Esophagus (tissue), 2 donors: ENCODE results near the gene POLR1G. TPM values are rescaled to one million over a fixed set of nuclear protein-coding genes. Genes with fewer than 3 reads are reported as not detected.
A peak's percentile ranks its signal among the peaks of the same experiment; 100 is the strongest.

ENCODE experiments used
- H3K27ac ChIP-seq, 2 donors: one replicate each; pipeline ENCODE4 v1.5.1; 2013; ENCODE audit warnings: low read depth in 2 of 2, mild to moderate bottlenecking in 2 of 2, inconsistent platforms in 1 of 2, low read length in 1 of 2, moderate library complexity in 1 of 2
- H3K27me3 ChIP-seq, 2 donors: one replicate each; pipeline ENCODE4 v1.6.1; 2013; ENCODE audit warnings: low read length in 2 of 2, control low read depth in 1 of 2, mild to moderate bottlenecking in 1 of 2; ENCODE audit not compliant: insufficient read depth in 2 of 2, control insufficient read depth in 1 of 2
- H3K36me3 ChIP-seq, 2 donors: one replicate each; pipeline ENCODE4 v1.6.1; 2013; ENCODE audit warnings: low read length in 1 of 2; ENCODE audit not compliant: control insufficient read depth in 2 of 2, insufficient read depth in 2 of 2
- H3K4me1 ChIP-seq, 2 donors: one replicate each; pipeline ENCODE4 v1.6.1; 2013; ENCODE audit warnings: low read length in 1 of 2; ENCODE audit not compliant: control insufficient read depth in 2 of 2, insufficient read depth in 2 of 2
- H3K4me3 ChIP-seq, 2 donors: one replicate each; pipeline ENCODE4 v1.5.1; 2013; ENCODE audit warnings: low read length in 2 of 2, mild to moderate bottlenecking in 2 of 2, low read depth in 1 of 2, moderate library complexity in 1 of 2
- H3K9me3 ChIP-seq, 2 donors: one replicate each; pipeline ENCODE4 v1.6.1; 2013; ENCODE audit warnings: mild to moderate bottlenecking in 2 of 2, low read depth in 1 of 2, low read length in 1 of 2, moderate library complexity in 1 of 2; ENCODE audit not compliant: control insufficient read depth in 2 of 2, insufficient read depth in 1 of 2
- WGBS, 2 donors: extraction: QIAGEN DNeasy Blood & Tissue Kit; methylation state at CpG; one replicate each; pipeline ENCODE4 v1.1.7; 2013; 5-methylcytosine and 5-hydroxymethylcytosine counted together
- polyA plus RNA-seq, 2 donors: library from polyadenylated mRNA; stranded (reverse); fragments of 200-250 nt; gene quantifications; one replicate each; pipeline ENCODE4 v1.2.3, GENCODE V29; 2013
- donor health status: healthy with polysubstance abuse.
- donor health status: Bipolar disorder and iron deficiency.

The POLR1G gene
- polyA plus RNA-seq, 2 donors, result 6.3 to 6.8 TPM

DNA sequence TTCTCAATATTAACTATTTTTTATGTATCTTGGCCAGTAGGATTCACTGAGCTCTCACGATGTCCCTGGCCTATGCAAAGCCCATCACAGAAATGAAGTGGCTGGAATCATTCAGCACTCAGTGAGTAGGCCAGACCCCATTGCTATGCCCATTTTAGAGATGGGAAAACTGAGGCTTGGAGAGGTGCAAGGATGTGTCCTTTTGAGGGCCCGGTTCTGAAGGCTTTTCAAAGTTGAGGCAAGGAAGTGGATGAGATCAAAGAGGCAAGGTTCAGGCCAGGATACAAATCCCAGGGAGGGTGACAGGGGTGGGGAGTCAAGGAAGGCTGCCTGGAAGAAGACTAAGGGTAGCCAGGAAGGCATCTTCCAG lies 35.9 kb downstream of the POLR1G start:
- Histone ChIP-seq H3K36me3 (no peaks in the 10 kb centered on the region), H3K4me3 (no peak overlapping the region), H3K4me1 (peaks cover 0 to 14% of the 10 kb centered on the region in 2 donors), H3K27me3 (no peaks in the 10 kb centered on the region), H3K9me3 (no peaks in the 10 kb centered on the region), H3K27ac (peak overlapping the region; percentile 90 to 97)
- WGBS, 2 donors, result 79 to 83% methylated on average over 2 of the region's 2 CpGs

DNA sequence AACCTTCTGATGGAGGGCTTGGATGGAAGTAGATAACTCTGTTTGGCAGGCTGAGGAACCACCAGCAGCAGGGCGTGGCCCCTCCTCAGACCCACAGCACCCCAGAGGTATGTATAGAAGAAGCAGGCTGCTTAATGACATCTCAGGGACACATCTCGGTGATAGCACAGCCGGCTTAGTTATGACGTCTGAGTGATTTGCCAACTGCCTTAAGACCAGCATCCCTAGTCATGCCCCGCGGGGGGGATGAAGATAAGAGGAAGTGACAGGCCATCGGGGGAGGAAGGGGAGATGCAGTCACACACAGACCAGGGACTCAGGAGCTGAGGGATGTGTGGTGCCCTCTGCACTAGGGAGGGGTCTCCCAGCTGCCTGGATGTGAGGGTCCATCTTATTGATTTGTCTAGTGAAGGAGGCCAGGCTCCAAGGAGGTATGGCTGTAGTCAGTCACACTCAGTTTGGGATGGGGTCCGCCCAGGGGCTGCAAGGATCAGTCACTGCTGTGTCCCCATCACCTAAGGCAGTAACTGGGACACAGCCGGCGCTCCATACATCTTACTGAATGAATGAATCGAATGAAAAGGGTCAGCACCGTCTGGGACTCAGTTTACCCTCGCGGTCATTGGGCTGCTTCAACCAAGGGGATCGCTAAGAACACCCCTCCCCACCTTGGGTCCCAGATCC lies 36.5 kb downstream of the POLR1G start:
- peak overlapping the region; percentile 90 to 97 for H3K27ac ChIP-seq
- H3K27me3 ChIP-seq, result no peaks in the 10 kb centered on the region
- WGBS, 2 donors, result 11 to 14% methylated on average over 15 of the region's 15 CpGs

DNA sequence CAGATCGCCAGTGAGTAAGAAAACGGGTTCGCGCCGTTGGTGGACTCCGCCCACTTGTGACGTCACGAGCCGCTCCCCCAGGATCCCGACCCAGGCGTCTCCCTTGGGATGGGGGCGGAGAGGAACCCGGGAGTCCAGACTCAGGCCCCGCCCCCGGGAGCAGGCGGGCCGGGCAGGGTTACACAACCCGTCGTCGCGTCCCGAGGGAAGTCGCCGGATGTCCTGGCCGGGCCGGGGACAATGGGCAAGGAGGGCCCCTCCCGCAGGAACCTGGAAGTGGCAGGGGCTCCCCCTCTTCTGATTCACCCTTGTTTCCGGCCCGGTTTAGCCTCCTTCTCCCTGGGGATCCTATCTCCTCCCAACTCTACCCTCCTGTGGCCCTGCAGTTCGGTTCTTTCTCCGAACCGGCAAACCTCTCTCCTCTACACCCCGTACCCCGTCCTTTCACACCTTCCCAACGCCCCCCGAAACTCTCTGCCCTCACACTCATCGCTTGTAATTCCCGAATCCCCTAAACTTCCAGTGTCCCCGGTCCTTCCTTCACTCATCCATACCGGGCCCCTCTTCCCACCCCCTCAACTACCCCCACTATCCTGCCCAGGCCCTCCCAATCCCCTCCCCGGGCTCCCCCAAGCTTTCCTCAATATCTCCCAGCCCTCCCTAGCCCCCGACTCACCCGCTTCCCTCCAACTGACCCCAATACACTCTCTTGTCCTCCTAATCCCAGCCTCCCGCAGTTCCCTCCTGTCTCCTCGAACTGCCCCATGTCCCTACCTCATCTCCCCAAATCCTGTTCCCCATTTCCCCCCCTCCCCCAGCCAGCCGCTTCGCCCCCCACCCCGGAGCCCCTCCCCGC lies 37.2 kb downstream of the POLR1G start:
- peak overlapping the region; percentile 43 to 44 for H3K4me3 ChIP-seq
- no peaks in the 10 kb centered on the region for H3K9me3 ChIP-seq
- H3K27me3 ChIP-seq, result no peaks in the 10 kb centered on the region
- H3K36me3 ChIP-seq, result no peaks in the 10 kb centered on the region
- peak overlapping the region; percentile 90 to 97 for H3K27ac ChIP-seq
- peaks cover 0 to 14% of the 10 kb centered on the region in 2 donors for H3K4me1 ChIP-seq
- 1% methylated on average over 47 to 49 of the region's 49 CpGs for WGBS, 2 donors

More for the DNA sequence above, 36.5 kb downstream of the POLR1G start:
- Histone ChIP-seq H3K36me3 (no peaks in the 10 kb centered on the region), H3K4me3 (peak overlapping the region; percentile 43 to 44), H3K4me1 (peaks cover 0 to 14% of the 10 kb centered on the region in 2 donors), H3K9me3 (no peaks in the 10 kb centered on the region)

DNA sequence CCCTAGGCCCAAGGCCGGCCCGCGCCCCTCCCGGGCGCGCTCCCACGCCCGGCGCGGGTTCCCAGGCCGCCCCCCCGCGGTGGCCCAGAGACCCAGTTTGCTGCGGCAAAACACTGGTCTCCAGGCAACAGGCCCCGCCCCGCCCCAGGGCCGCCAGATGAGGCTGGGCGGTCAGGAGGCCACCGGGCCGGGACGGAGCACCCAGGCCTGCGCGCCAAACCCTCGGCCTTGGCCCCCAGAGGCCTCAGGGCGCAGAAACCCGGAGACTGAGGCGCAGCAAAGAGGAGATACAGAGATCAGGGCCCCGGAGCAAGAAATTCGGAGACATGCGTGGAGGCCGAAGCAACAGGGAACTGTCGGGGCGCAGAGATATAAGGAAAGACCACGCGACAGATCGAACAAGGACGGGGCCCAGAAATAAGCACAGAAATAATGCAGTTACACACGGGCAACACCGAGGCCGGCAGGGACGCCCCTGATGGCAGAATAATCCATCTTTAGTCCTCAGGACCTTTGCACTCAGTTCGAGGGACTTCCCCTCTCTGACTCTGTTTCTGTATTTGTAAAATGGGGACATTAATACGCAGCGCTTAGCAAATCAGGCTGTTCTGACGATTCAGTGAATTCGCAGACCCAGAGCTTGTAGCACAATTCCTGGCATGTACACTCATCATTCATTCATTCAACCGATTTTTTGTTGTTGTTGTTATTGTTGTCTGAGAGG lies 38.0 kb downstream of the POLR1G start:
- Histone ChIP-seq H3K4me1 (peaks cover 0 to 14% of the 10 kb centered on the region in 2 donors), H3K4me3 (peak overlapping the region; percentile 31 to 44), H3K27ac (peak overlapping the region; percentile 90 to 97), H3K36me3 (no peaks in the 10 kb centered on the region), H3K9me3 (no peaks in the 10 kb centered on the region), H3K27me3 (no peaks in the 10 kb centered on the region)
- 7 to 10% methylated on average over 47 of the region's 47 CpGs for WGBS, 2 donors

DNA sequence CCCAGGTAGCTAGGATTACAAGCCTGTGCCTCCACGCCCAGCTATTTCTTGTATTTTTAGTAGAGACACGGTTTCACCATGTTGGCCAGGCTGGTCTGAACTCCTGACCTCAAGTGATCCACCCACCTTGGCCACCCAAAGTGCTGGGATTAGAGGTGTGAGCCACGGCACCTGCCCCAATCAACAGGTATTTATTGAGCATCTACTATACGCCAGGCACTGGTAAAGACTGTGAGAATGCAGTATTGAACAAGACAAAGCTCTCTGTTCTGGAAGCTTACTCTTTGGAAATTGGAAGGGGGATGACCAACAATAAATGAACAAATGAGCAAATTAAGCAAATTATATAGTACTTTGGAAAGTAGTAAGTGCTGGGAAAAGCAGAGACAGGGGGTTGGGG lies 38.7 kb downstream of the POLR1G start:
- whole genome bisulfite sequencing, 2 donors, result 62 to 76% methylated on average over 4 of the region's 4 CpGs
- Histone ChIP-seq H3K27ac (peak overlapping the region; percentile 90 to 97), H3K4me3 (no peak overlapping the region), H3K36me3 (no peaks in the 10 kb centered on the region), H3K27me3 (no peaks in the 10 kb centered on the region), H3K4me1 (peaks cover 0 to 14% of the 10 kb centered on the region in 2 donors), H3K9me3 (no peaks in the 10 kb centered on the region)

DNA sequence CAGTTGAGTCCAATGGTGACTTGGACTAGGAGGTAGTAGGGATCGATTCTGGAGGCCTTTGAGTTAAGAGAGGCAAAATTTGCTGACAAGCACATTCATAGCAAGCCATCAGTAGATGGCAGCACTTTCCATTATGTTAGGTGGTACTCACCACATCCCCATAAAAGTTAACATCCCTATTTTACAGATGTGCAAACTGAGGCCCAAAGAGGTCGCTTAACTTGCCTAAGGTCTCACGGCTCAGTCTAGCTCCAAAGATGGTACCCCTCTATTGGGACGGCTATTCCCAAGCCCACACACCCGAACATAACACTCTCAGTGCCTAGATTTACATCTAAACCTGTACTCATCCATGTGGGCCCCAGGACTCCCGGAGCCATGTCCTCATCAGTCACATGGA lies 39.9 kb downstream of the POLR1G start:
- WGBS, 2 donors, result 74 to 84% methylated on average over 6 of the region's 6 CpGs
- Histone ChIP-seq H3K9me3 (no peaks in the 10 kb centered on the region), H3K4me1 (peaks cover 0 to 16% of the 10 kb centered on the region in 2 donors), H3K27ac (peak overlapping the region; percentile 90 to 95), H3K4me3 (no peak overlapping the region), H3K27me3 (no peaks in the 10 kb centered on the region), H3K36me3 (no peaks in the 10 kb centered on the region)

DNA sequence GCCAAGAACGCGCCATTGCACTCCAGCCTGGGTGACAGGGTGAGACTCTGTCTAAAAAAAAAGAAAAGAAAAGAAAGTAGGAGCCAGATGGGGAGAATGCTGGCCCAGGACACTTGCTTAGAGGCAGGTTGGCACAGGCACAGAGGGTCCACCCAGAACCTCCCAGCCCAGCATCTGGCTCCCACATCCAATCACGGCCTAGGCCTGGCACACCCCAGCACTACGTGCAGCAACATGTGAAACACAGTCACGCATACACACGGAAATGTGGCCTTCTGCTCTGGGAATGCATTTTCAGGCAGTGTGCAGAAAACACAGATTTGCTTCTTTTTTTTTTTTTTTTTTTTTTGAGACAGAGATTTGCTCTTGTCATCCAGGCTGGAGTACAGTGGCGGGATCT lies 40.5 kb downstream of the POLR1G start:
- H3K27ac ChIP-seq, result peak overlapping the region; percentile 90 to 95
- H3K4me1 ChIP-seq, result peaks cover 0 to 17% of the 10 kb centered on the region in 2 donors

DNA sequence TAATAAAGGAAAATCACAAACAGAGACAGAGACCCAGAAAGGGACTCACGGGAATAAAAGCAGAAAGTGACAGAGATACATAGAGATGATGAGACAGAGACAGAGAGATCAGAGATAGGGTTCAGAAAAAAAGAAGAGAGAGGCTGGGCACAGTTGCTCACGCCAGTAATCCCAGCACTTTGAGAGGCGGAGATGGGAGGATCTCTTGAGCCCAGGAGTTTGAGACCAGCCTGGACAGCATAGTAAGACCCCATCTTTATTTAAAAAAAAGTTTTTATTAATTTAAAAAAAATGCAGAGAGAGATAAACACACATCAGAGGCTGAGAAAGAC lies 41.9 kb downstream of the POLR1G start:
- Histone ChIP-seq H3K27ac (peak overlapping the region; percentile 90 to 93), H3K4me1 (peaks cover 0 to 11% of the 10 kb centered on the region in 2 donors)

More for the DNA sequence above, 40.5 kb downstream of the POLR1G start:
- 45 to 57% methylated on average over 7 of the region's 7 CpGs for WGBS, 2 donors
- H3K4me3 ChIP-seq, result no peak overlapping the region
- H3K27me3 ChIP-seq, result no peaks in the 10 kb centered on the region
- no peaks in the 10 kb centered on the region for H3K36me3 ChIP-seq
- H3K9me3 ChIP-seq, result no peaks in the 10 kb centered on the region

DNA sequence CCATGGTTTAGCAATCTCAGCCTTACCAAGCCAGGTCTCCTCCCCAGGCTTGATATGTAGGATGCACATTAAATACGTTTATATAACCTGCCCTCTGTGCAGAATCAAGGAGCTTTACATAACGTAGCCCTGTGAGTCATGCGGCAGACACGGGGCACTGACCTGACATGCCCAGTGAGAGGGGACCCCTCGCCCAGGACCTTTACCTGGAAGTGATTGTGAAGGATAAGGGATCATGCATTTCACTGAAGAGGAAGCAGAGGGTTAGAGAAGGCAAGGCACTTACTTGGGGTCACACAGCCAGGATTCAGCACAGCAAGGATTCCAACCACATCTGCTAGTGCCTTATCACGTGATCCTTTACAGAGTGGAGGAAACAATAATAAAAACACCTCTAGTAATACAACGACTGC lies 42.4 kb downstream of the POLR1G start:
- Histone ChIP-seq H3K9me3 (no peaks in the 10 kb centered on the region), H3K4me3 (no peak overlapping the region), H3K36me3 (no peaks in the 10 kb centered on the region), H3K27ac (peak overlapping the region; percentile 90 to 93), H3K27me3 (no peaks in the 10 kb centered on the region), H3K4me1 (peaks cover 0 to 11% of the 10 kb centered on the region in 2 donors)
- WGBS, 2 donors, result 41 to 50% methylated on average over 7 of the region's 7 CpGs

More for the DNA sequence above, 41.9 kb downstream of the POLR1G start:
- Histone ChIP-seq H3K27me3 (no peaks in the 10 kb centered on the region), H3K9me3 (no peaks in the 10 kb centered on the region), H3K4me3 (no peak overlapping the region), H3K36me3 (no peaks in the 10 kb centered on the region)
- WGBS, 2 donors, result 59 to 83% methylated on average over 3 of the region's 3 CpGs
